PC-3 (cell line): ENCODE measurements around the gene MGLL. TPM values are rescaled to one million over a fixed set of nuclear protein-coding genes. Genes with fewer than 3 reads are reported as not detected.

Source experiments
- ATAC-seq: fragments of 200-7000 bp; cut with Tn5 transposase; 2 replicates; pipeline ENCODE4 v1.9.1; 2020; ENCODE audit warnings: mild to moderate bottlenecking, moderate library complexity
- BruUV-seq: library from RNA; stranded (reverse); fragments of 400-500 nt; replicated peaks from 2 replicates; lab custom pipeline; 2021; lab: Mats Ljungman, UMichigan
- CTCF ChIA-PET: fragments of 300-600 bp; sonication (Branson Sonifier 250); formaldehyde crosslinking; loops from one replicate; lab custom pipeline; 2022; ENCODE audit warnings: antibody characterized with exemption; lab: Charles Lee
- POLR2A ChIA-PET: fragments of 300-600 bp; sonication (Branson Sonifier 250); formaldehyde crosslinking; loops from one replicate; lab custom pipeline; 2022; ENCODE audit warnings: antibody characterized with exemption; ENCODE audit not compliant: unreplicated experiment; lab: Charles Lee
- DNase-seq: peaks from one replicate; pipeline ENCODE4 v3.0.0-alpha.2; 2015
- H2AFZ ChIP-seq: fragments of 300-600 bp; sonication (generic); 2 replicates; pipeline ENCODE4 v1.6.0; 2016; ENCODE audit warnings: antibody characterized with exemption, low read length
- H3F3A ChIP-seq: fragments of 300-600 bp; sonication (generic); one replicate; pipeline ENCODE4 v1.6.0; 2017; ENCODE audit warnings: antibody characterized with exemption, low read length, control low read depth, mild to moderate bottlenecking; ENCODE audit not compliant: unreplicated experiment
- H3K27ac ChIP-seq: fragments of 300-600 bp; sonication (generic); 2 replicates; pipeline ENCODE4 v1.5.1; 2016; ENCODE audit warnings: mild to moderate bottlenecking, low read length
- H3K27me3 ChIP-seq: fragments of 300-600 bp; sonication (generic); 2 replicates; pipeline ENCODE4 v1.6.1; 2016; ENCODE audit warnings: low read length, mixed read lengths
- H3K36me3 ChIP-seq: fragments of 300-600 bp; sonication (generic); 2 replicates; pipeline ENCODE4 v1.6.1; 2016; ENCODE audit warnings: low read depth, mixed run types, low read length, mixed read lengths
- H3K4me1 ChIP-seq: fragments of 300-600 bp; sonication (generic); 2 replicates; pipeline ENCODE4 v1.5.1; 2016; ENCODE audit warnings: low read length; ENCODE audit not compliant: insufficient read depth
- H3K4me2 ChIP-seq: fragments of 300-600 bp; sonication (generic); 2 replicates; pipeline ENCODE4 v1.6.0; 2016; ENCODE audit warnings: low read length
- H3K4me3 ChIP-seq: fragments of 300-600 bp; sonication (generic); 2 replicates; pipeline ENCODE4 v1.5.1; 2016; ENCODE audit warnings: mild to moderate bottlenecking, low read length, mixed read lengths
- H3K79me2 ChIP-seq: fragments of 300-600 bp; sonication (generic); 2 replicates; pipeline ENCODE4 v1.6.1; 2017; ENCODE audit warnings: low read length, mixed read lengths
- H3K9ac ChIP-seq: fragments of 300-600 bp; sonication (generic); 2 replicates; pipeline ENCODE4 v1.6.0; 2016; ENCODE audit warnings: mild to moderate bottlenecking, low read length
- H3K9me2 ChIP-seq: fragments of 300-600 bp; sonication (generic); replicated peaks from 2 replicates; pipeline ENCODE4 v1.6.1; 2016; ENCODE audit warnings: mixed run types, low read length, mixed read lengths
- H3K9me3 ChIP-seq: fragments of 300-600 bp; sonication (generic); 2 replicates; pipeline ENCODE4 v1.6.1; 2016; ENCODE audit warnings: low read length, mixed read lengths
- H4K20me1 ChIP-seq: fragments of 300-600 bp; sonication (generic); 2 replicates; pipeline ENCODE4 v1.6.1; 2016; ENCODE audit warnings: low read length, mixed read lengths
- EZH2 ChIP-seq: fragments of 300-600 bp; sonication (generic); IDR thresholded peaks from one replicate; pipeline ENCODE4 v1.6.1; 2017; ENCODE audit warnings: antibody characterized with exemption, mild to moderate bottlenecking, low read length; ENCODE audit not compliant: unreplicated experiment
- EZH2phosphoT487 ChIP-seq: fragments of 300-600 bp; sonication (generic); IDR thresholded peaks from 2 replicates; pipeline ENCODE4 v1.6.1; 2018; ENCODE audit warnings: mild to moderate bottlenecking, antibody characterized with exemption, low read length, borderline replicate concordance
- intact Hi-C: fragments of 100-400 bp; cut with micrococcal nuclease; formaldehyde crosslinking; loops from 2 replicates; pipeline ENCODE4 v1.9.0; 2023
- total RNA-seq: library from RNA; depleted of rRNA; stranded (reverse); fragments of >200 nt; gene quantifications from 2 replicates; pipeline ENCODE4 v1.2.3, GENCODE V29; 2014
- TF ChIP-seq, protein P1 (sequence below): fragments of 300-600 bp; sonication (generic); conservative IDR thresholded peaks from 2 replicates; pipeline ENCODE4 v1.5.1; 2017; ENCODE audit warnings: antibody characterized with exemption, low read depth, mild to moderate bottlenecking, low read length

MGLL gene
- total RNA-seq, 1 experiment from 2014 or later, result 38.7 TPM

DNA sequence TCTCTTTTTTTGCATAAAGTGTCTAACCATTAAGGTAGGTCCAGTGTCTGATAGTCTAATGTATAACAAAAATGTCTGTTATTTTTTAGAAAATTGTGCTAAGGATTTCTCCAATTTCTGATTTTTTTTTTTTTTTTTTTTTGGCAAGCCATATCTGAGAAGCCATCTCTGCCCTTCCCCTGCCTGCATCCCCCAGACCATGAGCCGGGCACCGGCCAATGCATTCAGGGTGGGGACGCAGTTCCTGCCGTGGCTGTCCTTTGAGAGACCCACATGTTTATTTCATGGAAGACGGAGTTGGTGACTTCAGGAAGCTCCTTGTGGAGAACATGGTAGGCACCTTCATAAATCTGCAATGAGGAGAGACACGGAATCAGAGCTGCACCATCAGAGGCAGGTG is 130.3 kb downstream of the MGLL start:
- Histone ChIP-seq H3K27me3 (no peaks in the 10 kb centered on the region), H3K79me2 (no peaks in the 10 kb centered on the region), H4K20me1 (no peaks in the 10 kb centered on the region), H3K9ac (no peak overlapping the region), H3K9me3 (no peaks in the 10 kb centered on the region), H3K27ac (no peak overlapping the region), H3F3A (no peaks in the 10 kb centered on the region), H3K36me3 (no peaks in the 10 kb centered on the region), H3K4me1 (peaks cover 21% of the 10 kb centered on the region), H3K9me2 (no peaks in the 10 kb centered on the region), H3K4me2 (no peak overlapping the region), H3K4me3 (no peak overlapping the region), H2AFZ (no peak overlapping the region)
- no peak for TF ChIP-seq EZH2phosphoT487
- TF ChIP-seq, protein P1, sequence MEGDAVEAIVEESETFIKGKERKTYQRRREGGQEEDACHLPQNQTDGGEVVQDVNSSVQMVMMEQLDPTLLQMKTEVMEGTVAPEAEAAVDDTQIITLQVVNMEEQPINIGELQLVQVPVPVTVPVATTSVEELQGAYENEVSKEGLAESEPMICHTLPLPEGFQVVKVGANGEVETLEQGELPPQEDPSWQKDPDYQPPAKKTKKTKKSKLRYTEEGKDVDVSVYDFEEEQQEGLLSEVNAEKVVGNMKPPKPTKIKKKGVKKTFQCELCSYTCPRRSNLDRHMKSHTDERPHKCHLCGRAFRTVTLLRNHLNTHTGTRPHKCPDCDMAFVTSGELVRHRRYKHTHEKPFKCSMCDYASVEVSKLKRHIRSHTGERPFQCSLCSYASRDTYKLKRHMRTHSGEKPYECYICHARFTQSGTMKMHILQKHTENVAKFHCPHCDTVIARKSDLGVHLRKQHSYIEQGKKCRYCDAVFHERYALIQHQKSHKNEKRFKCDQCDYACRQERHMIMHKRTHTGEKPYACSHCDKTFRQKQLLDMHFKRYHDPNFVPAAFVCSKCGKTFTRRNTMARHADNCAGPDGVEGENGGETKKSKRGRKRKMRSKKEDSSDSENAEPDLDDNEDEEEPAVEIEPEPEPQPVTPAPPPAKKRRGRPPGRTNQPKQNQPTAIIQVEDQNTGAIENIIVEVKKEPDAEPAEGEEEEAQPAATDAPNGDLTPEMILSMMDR, result no peak
- TF ChIP-seq EZH2, result no peak
- ChIA-PET POLR2A (no interaction called here), CTCF (interaction anchor here (0.7 to 1.1 kb wide), 2 partner anchors 76 to 238 kb away, joined by 3 to 6 read pairs; no protein-coding TSS in a partner anchor)
- intact Hi-C loops, result loop anchor here (1.0 to 10.0 kb wide), 4 partner anchors 37 to 279 kb away; partner anchors contain the start of genes MCM2 and TPRA1
- no peak for ATAC-seq
- BruUV-seq, result no TSS peak
- DNase-seq, result no peak

GRCh38 chr3:127691489-127691888 is 130.8 kb downstream of the MGLL start:
- H3K27me3 ChIP-seq, result no peaks in the 10 kb centered on the region
- ChIA-PET CTCF (interaction anchor here (1.1 kb wide), 1 partner anchor 76 kb away, joined by 3 read pairs; no protein-coding TSS in a partner anchor), POLR2A (no interaction called here)
- no peaks in the 10 kb centered on the region for H3K9me2 ChIP-seq
- no peaks in the 10 kb centered on the region for H3K79me2 ChIP-seq
- DNase-seq (no peak), ATAC-seq (no peak)
- no peak overlapping the region for H3K9ac ChIP-seq
- TSS peak; percentile 38 for BruUV-seq
- H3K36me3 ChIP-seq, result no peaks in the 10 kb centered on the region
- no peak for TF ChIP-seq EZH2phosphoT487
- TF ChIP-seq, protein P1, result no peak
- TF ChIP-seq EZH2, result no peak
- H3K4me2 ChIP-seq, result no peak overlapping the region
- no peak overlapping the region for H2AFZ ChIP-seq
- no peaks in the 10 kb centered on the region for H4K20me1 ChIP-seq
- no peaks in the 10 kb centered on the region for H3F3A ChIP-seq
- H3K4me3 ChIP-seq, result no peak overlapping the region
- peaks cover 17% of the 10 kb centered on the region for H3K4me1 ChIP-seq
- intact Hi-C loops, result loop anchor here (1.0 to 10.0 kb wide), 4 partner anchors 37 to 280 kb away; partner anchors contain the start of genes MCM2 and TPRA1
- no peaks in the 10 kb centered on the region for H3K9me3 ChIP-seq
- no peak overlapping the region for H3K27ac ChIP-seq

DNA sequence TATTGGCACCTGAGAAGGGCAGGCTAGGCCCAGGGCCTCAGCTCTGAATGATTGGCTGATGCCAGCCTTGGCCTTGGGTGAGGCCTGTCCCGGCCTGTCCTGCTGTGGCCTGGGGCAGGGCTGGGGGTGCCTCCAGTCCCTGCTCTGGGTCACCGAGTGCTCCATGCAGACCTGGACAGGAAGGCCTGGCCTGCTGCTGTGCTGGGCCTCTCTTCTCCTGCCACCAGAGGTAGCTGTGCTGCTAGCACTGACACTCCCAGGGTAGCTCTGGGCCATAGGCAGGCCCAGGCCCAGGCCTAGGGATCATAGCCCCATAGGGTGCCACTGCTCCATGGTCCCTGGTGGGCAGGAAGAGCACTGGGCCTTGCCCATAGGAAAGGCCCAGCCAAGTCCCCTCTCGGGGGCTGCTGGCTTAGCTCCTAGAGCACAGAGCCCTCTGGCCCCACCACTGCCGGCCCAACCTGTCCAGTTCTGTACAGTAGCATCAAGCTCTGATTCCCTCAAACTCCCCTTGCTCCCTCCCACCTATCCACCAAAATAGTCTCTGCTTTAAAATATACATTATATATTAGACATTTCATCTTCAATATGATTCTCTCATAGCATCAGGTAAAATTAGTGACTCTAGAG is 131.4 kb downstream of the MGLL start:
- peaks cover 16% of the 10 kb centered on the region for H3K4me1 ChIP-seq
- no TSS peak for BruUV-seq
- no peak overlapping the region for H2AFZ ChIP-seq
- CTCF ChIA-PET, result interaction anchor here (0.5 to 1.1 kb wide), 2 partner anchors 77 to 184 kb away, joined by 3 read pairs; no protein-coding TSS in a partner anchor
- H3K27ac ChIP-seq, result peak overlapping the region; percentile 67
- peak; percentile 86 for ATAC-seq
- no peak overlapping the region for H3K4me2 ChIP-seq
- H4K20me1 ChIP-seq, result no peaks in the 10 kb centered on the region
- intact Hi-C loops, result loop anchor here (1.0 to 10.0 kb wide), 4 partner anchors 36 to 280 kb away; partner anchors contain the start of genes MCM2 and TPRA1
- H3K9me2 ChIP-seq, result no peaks in the 10 kb centered on the region
- no peaks in the 10 kb centered on the region for H3K36me3 ChIP-seq
- TF ChIP-seq EZH2, result no peak
- TF ChIP-seq, protein P1, result peak; percentile 64
- TF ChIP-seq EZH2phosphoT487, result no peak
- H3F3A ChIP-seq, result no peaks in the 10 kb centered on the region
- no peaks in the 10 kb centered on the region for H3K79me2 ChIP-seq
- peak overlapping the region; percentile 33; the same call in 1 of the 2 replicates for H3K9ac ChIP-seq
- POLR2A ChIA-PET, result no interaction called here
- peak; percentile 66 for DNase-seq
- no peak overlapping the region for H3K4me3 ChIP-seq
- H3K9me3 ChIP-seq, result no peaks in the 10 kb centered on the region
- no peaks in the 10 kb centered on the region for H3K27me3 ChIP-seq
